IMR-90 (cell line): ENCODE measurements around the gene UGT2B7. TPM values are rescaled to one million over a fixed set of nuclear protein-coding genes. Genes with fewer than 3 reads are reported as not detected.
"Not testable (repeated sequence)": the region's sequence is repeated elsewhere in the genome, so short reads cannot be mapped to it uniquely, and the experiment has no call there.

Experiments used
- ATAC-seq: fragments of 200-7000 bp; cut with Tn5 transposase; 2 replicates; pipeline ENCODE4 v1.9.1; 2020; ENCODE audit warnings: low read depth, mild to moderate bottlenecking, moderate library complexity
- BruUV-seq: library from RNA; stranded (reverse); fragments of 400-500 nt; replicated peaks from 2 replicates; lab custom pipeline; 2021; lab: Mats Ljungman, UMichigan
- CTCF ChIA-PET: fragments of 300-600 bp; formaldehyde crosslinking; extraction: SDS; loops from one replicate; lab custom pipeline; 2021; ENCODE audit warnings: antibody characterized with exemption; lab: Yijun Ruan, JAX
- POLR2A ChIA-PET: fragments of 300-600 bp; sonication (Branson Sonifier 250); formaldehyde crosslinking; loops from one replicate; lab custom pipeline; 2022; ENCODE audit warnings: antibody characterized with exemption; ENCODE audit not compliant: unreplicated experiment; lab: Charles Lee
- DNase-seq: peaks from one replicate; pipeline ENCODE4 v3.0.0; 2013
- H2AFZ ChIP-seq: replicated peaks from 2 replicates; pipeline ENCODE3; 2013; ENCODE audit warnings: low read length, mild to moderate bottlenecking; ENCODE audit not compliant: poor library complexity
- H2AK5ac ChIP-seq: 2 replicates; pipeline ENCODE4 v1.6.1; 2013; ENCODE audit warnings: low read depth, low read length, inconsistent platforms
- H2AK9ac ChIP-seq: replicated peaks from 2 replicates; pipeline ENCODE3; 2013; ENCODE audit warnings: mild to moderate bottlenecking, low read depth, low read length, moderate library complexity; ENCODE audit not compliant: poor library complexity
- H2BK120ac ChIP-seq: 2 replicates; pipeline ENCODE4 v1.6.1; 2013; ENCODE audit warnings: low read depth, low read length, inconsistent platforms
- H2BK15ac ChIP-seq: 3 replicates; pipeline ENCODE4 v1.6.1; 2013; ENCODE audit warnings: low read depth, low read length, inconsistent platforms
- H2BK20ac ChIP-seq: 2 replicates; pipeline ENCODE4 v1.6.1; 2013; ENCODE audit warnings: low read depth, mild to moderate bottlenecking, inconsistent platforms, low read length, moderate library complexity
- H2BK5ac ChIP-seq: 2 replicates; pipeline ENCODE4 v1.6.1; 2013; ENCODE audit warnings: mild to moderate bottlenecking, low read depth, low read length, inconsistent platforms; ENCODE audit not compliant: poor library complexity, severe bottlenecking
- H3K14ac ChIP-seq: replicated peaks from 2 replicates; pipeline ENCODE4 v1.6.1; 2013; ENCODE audit warnings: low read depth, low read length, inconsistent platforms
- H3K18ac ChIP-seq: 2 replicates; pipeline ENCODE4 v1.6.1; 2013; ENCODE audit warnings: low read depth, low read length, control low read depth
- H3K23ac ChIP-seq: 2 replicates; pipeline ENCODE4 v1.6.1; 2013; ENCODE audit warnings: low read depth, low read length, inconsistent platforms
- H3K27ac ChIP-seq: 2 replicates; pipeline ENCODE4 v1.5.1; 2013; ENCODE audit warnings: mild to moderate bottlenecking, control low read depth, low read length; ENCODE audit not compliant: insufficient read depth
- H3K27me3 ChIP-seq: 2 replicates; pipeline ENCODE4 v1.6.1; 2013; ENCODE audit warnings: low read length; ENCODE audit not compliant: control insufficient read depth, insufficient read depth
- H3K36me3 ChIP-seq: 2 replicates; pipeline ENCODE4 v1.6.1; 2013; ENCODE audit warnings: low read length, mixed read lengths; ENCODE audit not compliant: control insufficient read depth, insufficient read depth
- H3K4ac ChIP-seq: 2 replicates; pipeline ENCODE4 v1.6.1; 2013; ENCODE audit warnings: low read depth, low read length, inconsistent platforms
- H3K4me1 ChIP-seq: 2 replicates; pipeline ENCODE4 v1.6.1; 2013; ENCODE audit warnings: low read length, mixed read lengths; ENCODE audit not compliant: control insufficient read depth, insufficient read depth
- H3K4me2 ChIP-seq: 2 replicates; pipeline ENCODE4 v1.6.1; 2013; ENCODE audit warnings: low read depth, mild to moderate bottlenecking, control low read depth, low read length, moderate library complexity
- H3K4me3 ChIP-seq: 2 replicates; pipeline ENCODE4 v1.5.1; 2013; ENCODE audit warnings: low read depth, mild to moderate bottlenecking, control low read depth, low read length, moderate library complexity; ENCODE audit not compliant: insufficient read depth
- H3K56ac ChIP-seq: 2 replicates; pipeline ENCODE4 v1.6.1; 2013; ENCODE audit warnings: low read length, inconsistent platforms; ENCODE audit not compliant: insufficient read depth; ENCODE audit errors: extremely low read depth
- H3K79me1 ChIP-seq, 2 experiments: 2 replicates each; pipeline ENCODE4 v1.6.1; 2013; ENCODE audit warnings: low read length in 2 of 2, inconsistent platforms in 1 of 2, low read depth in 1 of 2
- H3K9ac ChIP-seq: 2 replicates; pipeline ENCODE4 v1.6.1; 2013; ENCODE audit warnings: low read depth, low read length, control low read depth
- H3K9me1 ChIP-seq: 2 replicates; pipeline ENCODE4 v1.6.1; 2013; ENCODE audit warnings: low read length, inconsistent platforms; ENCODE audit not compliant: insufficient read depth
- H3K9me3 ChIP-seq: 2 replicates; pipeline ENCODE4 v1.6.1; 2013; ENCODE audit warnings: low read length; ENCODE audit not compliant: control insufficient read depth, insufficient read depth
- H4K20me1 ChIP-seq: 2 replicates; pipeline ENCODE4 v1.6.1; 2013; ENCODE audit warnings: low read length, inconsistent platforms; ENCODE audit not compliant: insufficient read depth
- H4K5ac ChIP-seq: 2 replicates; pipeline ENCODE4 v1.6.1; 2013; ENCODE audit warnings: mild to moderate bottlenecking, low read depth, low read length, control low read depth
- H4K8ac ChIP-seq, 2 experiments: 2 replicates each; pipeline ENCODE4 v1.6.1; 2013; ENCODE audit warnings: low read depth in 2 of 2, low read length in 2 of 2, control low read depth in 1 of 2, inconsistent platforms in 1 of 2
- H4K91ac ChIP-seq: 2 replicates; pipeline ENCODE4 v1.6.1; 2013; ENCODE audit warnings: low read depth, low read length, inconsistent platforms; ENCODE audit not compliant: insufficient read depth
- CEBPB ChIP-seq: IDR thresholded peaks from 2 replicates; pipeline ENCODE4 v1.6.1; 2012; ENCODE audit warnings: low read depth, low read length, improper control_type of control experiment
- MAZ ChIP-seq: IDR thresholded peaks from 2 replicates; pipeline ENCODE4 v1.6.1; 2012; ENCODE audit warnings: low read depth, mild to moderate bottlenecking, low read length, improper control_type of control experiment, moderate library complexity, borderline replicate concordance
- RFX5 ChIP-seq: IDR thresholded peaks from 2 replicates; pipeline ENCODE4 v1.8.0; 2012; ENCODE audit warnings: low read depth, mild to moderate bottlenecking, low read length, moderate library complexity
- WGBS, 2 experiments: methylation state at CpG; one replicate each; pipeline versions ENCODE4 v1.1.5 to v1.1.7; 2013; ENCODE audit warnings: missing lambda C conversion rate in 2 of 2; ENCODE audit not compliant: insufficient read length in 1 of 2; ENCODE audit errors: extremely low coverage in 2 of 2; 5-methylcytosine and 5-hydroxymethylcytosine counted together
- dilution Hi-C: fragments of 300-500 bp; cut with HindIII; formaldehyde crosslinking; loops from one replicate; pipeline ENCODE4 v1.14.3; 2018; ENCODE audit warnings: low sequenced_read_pairs; ENCODE audit not compliant: unreplicated experiment
- in situ Hi-C: fragments of 300-500 bp; cut with MboI; formaldehyde crosslinking; loops from 3 replicates; pipeline ENCODE4 v1.14.3; 2019; ENCODE audit warnings: low sequenced_read_pairs, inconsistent platforms, mixed read lengths
- intact Hi-C: fragments of 100-400 bp; cut with micrococcal nuclease; formaldehyde crosslinking; loops from 2 replicates; pipeline ENCODE4 v1.10.0; 2022
- polyA plus RNA-seq, 3 experiments: library from polyadenylated mRNA; depleted of rRNA; stranded (reverse); fragments of >200 nt; gene quantifications; 2 replicates each; pipeline ENCODE4 v1.2.3, GENCODE V29; 2012; ENCODE audit warnings: low replicate concordance in 1 of 3
- total RNA-seq: library from RNA; depleted of rRNA; stranded (reverse); fragments of >200 nt; gene quantifications from 2 replicates; pipeline ENCODE4 v1.2.3, GENCODE V29; 2012

The UGT2B7 gene
- total and polyA plus RNA-seq, 2 of the 4 experiments (the other 2 are of a cell fraction) = 0.10 TPM; not detected in 1

GRCh38 chr4:69104719-69105275, 8.5 kb downstream of the UGT2B7 start:
- no peak overlapping the region for H2AK9ac ChIP-seq
- H3K14ac ChIP-seq = no peak overlapping the region
- no peaks in the 10 kb centered on the region for H3K79me1 ChIP-seq
- H3K23ac ChIP-seq = no peak overlapping the region
- POLR2A ChIA-PET = no interaction called here
- CTCF ChIA-PET = no interaction called here
- H3K9me3 ChIP-seq = no peaks in the 10 kb centered on the region
- H3K27ac ChIP-seq = no peak overlapping the region
- no peak overlapping the region for H3K56ac ChIP-seq
- whole genome bisulfite sequencing, 2 experiments = no CpG with 5 or more reads among the region's 2 CpGs
- no peak overlapping the region for H2BK15ac ChIP-seq
- no peak overlapping the region for H4K5ac ChIP-seq
- DNase-seq = no peak
- no peaks in the 10 kb centered on the region for H3K9me1 ChIP-seq
- no peak for ATAC-seq
- no peaks in the 10 kb centered on the region for H3K4me1 ChIP-seq
- no peak overlapping the region for H3K18ac ChIP-seq
- no peak overlapping the region for H2BK120ac ChIP-seq
- no peak overlapping the region for H3K4ac ChIP-seq
- no peak for TF ChIP-seq CEBPB
- no peak for TF ChIP-seq MAZ
- no peak for TF ChIP-seq RFX5
- no peak overlapping the region for H2AK5ac ChIP-seq
- BruUV-seq = no TSS peak
- no peaks in the 10 kb centered on the region for H3K36me3 ChIP-seq
- dilution Hi-C loops (no loop called here), intact Hi-C loops (no loop called here), in situ Hi-C loops (no loop called here)
- no peaks in the 10 kb centered on the region for H3K27me3 ChIP-seq
- H4K8ac ChIP-seq = no peak overlapping the region
- no peak overlapping the region for H2AFZ ChIP-seq
- no peak overlapping the region for H2BK20ac ChIP-seq
- H3K9ac ChIP-seq = no peak overlapping the region
- H4K20me1 ChIP-seq = no peaks in the 10 kb centered on the region
- no peak overlapping the region for H2BK5ac ChIP-seq
- H4K91ac ChIP-seq = no peak overlapping the region
- H3K4me3 ChIP-seq = no peak overlapping the region
- no peak overlapping the region for H3K4me2 ChIP-seq

DNA sequence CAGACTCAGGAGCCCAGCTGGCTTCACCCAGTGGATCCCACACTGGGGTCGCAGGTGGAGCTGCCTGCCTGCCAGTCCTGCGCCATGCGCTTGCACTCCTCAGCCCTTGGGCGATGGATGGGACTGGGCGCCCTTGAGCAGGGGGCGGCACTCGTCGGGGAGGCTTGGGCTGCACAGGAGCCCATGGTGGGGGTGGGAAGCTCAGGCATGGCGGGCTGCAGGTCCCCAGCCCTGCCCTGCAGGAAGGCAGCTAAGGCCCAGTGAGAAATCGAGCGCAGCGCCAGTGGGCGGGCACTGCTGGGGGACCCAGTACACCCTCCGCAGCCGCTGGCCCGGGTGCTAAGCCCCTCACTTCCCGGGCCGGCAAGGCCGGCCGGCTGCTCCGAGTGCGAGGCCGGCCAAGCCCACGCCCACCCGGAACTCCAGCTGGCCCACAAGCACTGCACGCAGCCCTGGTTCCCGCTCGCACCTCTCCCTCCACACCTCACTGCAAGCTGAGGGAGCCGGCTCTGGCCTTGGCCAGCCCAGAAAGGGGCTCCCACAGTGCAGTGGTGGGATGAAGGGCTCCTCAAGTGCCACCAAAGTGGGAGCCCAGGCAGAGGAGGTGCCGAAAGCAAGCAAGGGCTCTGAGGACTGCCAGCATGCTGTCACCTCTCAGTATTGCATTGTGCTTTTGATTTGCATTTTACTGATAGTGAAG, 19.0 kb downstream of the UGT2B7 start:
- DNase-seq, H3K79me1 ChIP-seq, H3K56ac ChIP-seq, H2AK5ac ChIP-seq, H3K4me2 ChIP-seq, H3K36me3 ChIP-seq, H2BK5ac ChIP-seq, H3K9ac ChIP-seq, H3K23ac ChIP-seq, H3K4me3 ChIP-seq, H4K5ac ChIP-seq, dilution Hi-C loops, H4K91ac ChIP-seq, H3K4me1 ChIP-seq, H3K4ac ChIP-seq, in situ Hi-C loops, H3K9me1 ChIP-seq, intact Hi-C loops, H4K20me1 ChIP-seq, POLR2A ChIA-PET, H2BK20ac ChIP-seq, H3K14ac ChIP-seq, H2BK120ac ChIP-seq, ATAC-seq, CTCF ChIA-PET, BruUV-seq, H3K27me3 ChIP-seq, H3K18ac ChIP-seq, H2AK9ac ChIP-seq, H3K9me3 ChIP-seq, H3K27ac ChIP-seq, H2BK15ac ChIP-seq, H4K8ac ChIP-seq, H2AFZ ChIP-seq: not testable (repeated sequence)
- 80% methylated on average over 1 of the region's 30 CpGs; no CpG with 5 or more reads in 1 of the 2 experiments for WGBS, 2 experiments
